ENCODE measurements around the gene ZNF22.

Gene ZNF22

DNA sequence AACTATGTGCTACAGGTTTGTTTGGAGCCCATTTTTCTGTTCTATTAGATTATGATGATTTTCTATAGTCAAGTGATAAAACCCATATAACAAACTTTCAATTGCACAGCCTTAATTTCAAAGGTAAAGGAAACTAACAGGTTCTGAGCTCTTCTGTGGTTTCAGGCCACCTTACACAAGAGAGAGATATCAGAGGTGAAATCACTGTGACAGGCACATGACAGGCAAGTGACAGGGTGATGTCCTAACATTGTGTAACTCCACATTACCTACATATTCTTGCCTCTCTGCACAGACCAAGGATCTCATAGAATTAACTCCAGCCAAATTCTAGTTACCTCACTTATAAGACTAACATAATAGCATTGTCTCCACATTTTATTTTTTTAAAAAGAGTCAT, 35.0 kb downstream of the ZNF22 start:
- DNase-seq (ENCODE audit: extremely low read depth, insufficient read length): no peak
- TF ChIP-seq CTCF (IDR thresholded peaks at IDR 0.05; ENCODE audit: insufficient read depth, low read length, poor library complexity, severe bottlenecking): no peak
- H3K4me3 ChIP-seq (replicated peaks; ENCODE audit: low read depth, low read length): no peak overlapping the region
- no peaks in the 10 kb centered on the region for H3K36me3 ChIP-seq (ENCODE audit: control insufficient read depth, insufficient read depth, low read length)
- no peaks in the 10 kb centered on the region for H3K27me3 ChIP-seq (replicated peaks; ENCODE audit: control insufficient read depth, insufficient read depth, low read length)

- TF ChIP-seq CTCF (IDR thresholded peaks at IDR 0.05; ENCODE audit: insufficient read depth, low read length, poor library complexity, severe bottlenecking): no peak
- H3K36me3 ChIP-seq (ENCODE audit: control insufficient read depth, insufficient read depth, low read length): no peaks in the 10 kb centered on the region
- H3K4me3 ChIP-seq (replicated peaks; ENCODE audit: low read depth, low read length): no peak overlapping the region
- DNase-seq (ENCODE audit: extremely low read depth, insufficient read length): no peak
- H3K27me3 ChIP-seq (replicated peaks; ENCODE audit: control insufficient read depth, insufficient read depth, low read length): no peaks in the 10 kb centered on the region
These were observed 40.3 kb downstream of the ZNF22 start for GRCh38 chr10:45040921-45041542.

DNA sequence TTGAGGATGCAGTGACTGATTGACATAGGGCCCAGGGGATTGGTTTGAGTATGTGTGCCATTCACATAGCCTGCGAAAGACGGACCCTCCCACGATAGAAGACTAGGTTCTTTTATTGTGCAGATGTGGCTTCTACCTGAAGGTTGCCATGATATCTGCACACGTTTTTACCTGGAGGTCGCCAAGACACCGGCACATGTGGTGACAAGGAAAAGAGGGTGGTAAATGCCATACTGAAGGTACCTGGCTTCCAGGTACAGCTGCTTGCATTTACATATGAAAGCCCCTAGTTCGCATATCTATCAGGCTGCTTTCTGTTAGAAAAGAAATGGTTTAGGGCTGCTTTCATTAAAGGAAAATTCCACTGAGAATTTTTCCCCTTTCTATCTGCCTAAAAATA, 43.6 kb downstream of the ZNF22 start:
- H3K27me3 ChIP-seq (replicated peaks; ENCODE audit: control insufficient read depth, insufficient read depth, low read length): no peaks in the 10 kb centered on the region
- no peak for TF ChIP-seq CTCF (IDR thresholded peaks at IDR 0.05; ENCODE audit: insufficient read depth, low read length, poor library complexity, severe bottlenecking)
- H3K36me3 ChIP-seq (ENCODE audit: control insufficient read depth, insufficient read depth, low read length): no peaks in the 10 kb centered on the region
- H3K4me3 ChIP-seq (replicated peaks; ENCODE audit: low read depth, low read length): no peak overlapping the region
- DNase-seq (ENCODE audit: extremely low read depth, insufficient read length): no peak

DNA sequence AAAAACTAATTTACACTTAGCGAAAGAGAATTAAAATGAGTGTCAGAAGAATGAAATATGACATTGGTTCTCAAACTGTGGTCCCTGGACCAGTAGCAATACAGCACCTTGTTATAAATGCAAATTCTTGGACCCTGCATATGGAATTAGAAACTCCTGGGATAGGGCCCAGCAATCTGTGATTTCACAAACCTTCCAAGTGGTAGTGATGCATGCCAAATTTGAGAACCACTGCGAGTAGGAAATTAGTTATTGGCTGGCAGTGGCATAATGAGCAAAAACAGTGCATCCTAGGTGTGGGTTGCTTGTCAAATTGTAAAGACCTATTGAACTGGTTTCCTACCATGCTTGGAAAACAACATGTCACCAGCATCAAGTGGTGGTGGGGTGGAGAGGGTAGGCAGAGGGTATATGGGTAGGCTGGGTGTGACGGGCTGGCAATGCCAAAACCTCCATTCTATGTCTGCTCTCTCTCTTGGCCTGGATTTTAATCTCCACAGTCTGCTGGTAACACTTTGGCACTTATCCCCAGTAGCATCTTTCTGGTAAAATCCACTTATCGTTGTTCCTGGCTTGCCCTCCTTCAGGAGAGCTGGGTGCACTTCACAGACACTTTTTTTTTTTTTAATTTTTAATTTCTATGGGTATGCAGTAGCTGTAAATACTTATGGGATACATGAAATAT, 50.0 kb downstream of the ZNF22 start:
- Histone ChIP-seq H3K4me3 (replicated peaks; ENCODE audit: low read depth, low read length) (no peak overlapping the region), H3K27me3 (replicated peaks; ENCODE audit: control insufficient read depth, insufficient read depth, low read length) (no peaks in the 10 kb centered on the region), H3K36me3 (ENCODE audit: control insufficient read depth, insufficient read depth, low read length) (no peaks in the 10 kb centered on the region)
- DNase-seq (ENCODE audit: extremely low read depth, insufficient read length): no peak
- no peak for TF ChIP-seq CTCF (IDR thresholded peaks at IDR 0.05; ENCODE audit: insufficient read depth, low read length, poor library complexity, severe bottlenecking)

DNA sequence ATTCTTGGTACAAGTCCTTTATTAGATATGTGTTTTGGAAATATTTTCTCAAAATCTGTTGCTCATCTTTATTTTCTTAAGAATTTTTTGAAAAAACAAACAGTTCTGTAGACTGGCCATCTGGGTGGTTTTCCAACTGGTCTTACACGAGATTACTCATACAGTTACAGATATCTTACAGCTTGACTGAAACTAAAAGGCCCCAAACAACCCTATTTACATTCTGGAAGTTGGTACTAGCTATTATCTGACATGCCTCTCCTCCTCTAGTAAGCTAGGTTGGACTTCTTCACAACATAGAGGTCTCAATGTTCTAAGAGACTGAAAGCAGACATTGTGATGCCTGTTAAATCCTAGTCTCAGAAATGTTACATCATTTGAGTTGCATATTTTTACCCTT, 52.0 kb downstream of the ZNF22 start:
- DNase-seq (ENCODE audit: extremely low read depth, insufficient read length): no peak
- no peak for TF ChIP-seq CTCF (IDR thresholded peaks at IDR 0.05; ENCODE audit: insufficient read depth, low read length, poor library complexity, severe bottlenecking)
- H3K4me3 ChIP-seq (replicated peaks; ENCODE audit: low read depth, low read length): no peak overlapping the region
- H3K36me3 ChIP-seq (ENCODE audit: control insufficient read depth, insufficient read depth, low read length): no peaks in the 10 kb centered on the region
- H3K27me3 ChIP-seq (replicated peaks; ENCODE audit: control insufficient read depth, insufficient read depth, low read length): no peaks in the 10 kb centered on the region
